Measurements from ENCODE around the gene SULT2A1. TPM values are rescaled to one million over a fixed set of nuclear protein-coding genes. Genes with fewer than 3 reads are reported as not detected.
"Not testable (repeated sequence)": the region's sequence is repeated elsewhere in the genome, so short reads cannot be mapped to it uniquely, and the experiment has no call there.

SULT2A1 gene
- total and polyA plus RNA-seq, 12 donors = not detected

GRCh38 chr19:47860602-47861297 is 25.4 kb downstream of the SULT2A1 start:
- ATAC-seq = no peak
- Histone ChIP-seq H3K4me1 (no peaks in the 10 kb centered on the region), H3K27me3 (peaks cover 0 to 39% (median 11%) of the 10 kb centered on the region in 7 donors), H3K9me3 (peaks cover 0 to 4% (median 0%) of the 10 kb centered on the region in 11 donors), H3K4me3 (no peak overlapping the region), H3K36me3 (no peaks in the 10 kb centered on the region), H3K27ac (no peak overlapping the region)
- no peak for DNase-seq
- 41 to 48% methylated on average over 28 to 29 of the region's 34 CpGs for WGBS, 2 donors
- no peak for TF ChIP-seq CTCF (IDR thresholded peaks at IDR 0.05)
- intact Hi-C loops (cut with DNase I) = loop anchor here in 6 of 10 donors (5.0 to 10.0 kb wide), 4 partner anchors 46 to 96 kb away; no protein-coding TSS in a partner anchor

- not testable (repeated sequence) for H3K9me3 ChIP-seq, DNase-seq, H3K4me3 ChIP-seq, H3K27ac ChIP-seq, ATAC-seq, H3K36me3 ChIP-seq, H3K4me1 ChIP-seq
- intact Hi-C loops (cut with DNase I) = loop anchor here in 6 of 10 donors (5.0 to 10.0 kb wide), 4 partner anchors 45 to 95 kb away; no protein-coding TSS in a partner anchor
- H3K27me3 ChIP-seq = peaks cover 0 to 48% (median 15%) of the 10 kb centered on the region in 7 donors
- WGBS, 2 donors = 88 to 93% methylated on average over 5 to 9 of the region's 17 CpGs
These were observed 26.3 kb downstream of the SULT2A1 start for GRCh38 chr19:47859838-47860237.

- ATAC-seq; H3K4me3 ChIP-seq; H3K36me3 ChIP-seq; DNase-seq; H3K27ac ChIP-seq; intact Hi-C loops (cut with DNase I); H3K4me1 ChIP-seq; H3K9me3 ChIP-seq: not testable (repeated sequence)
- WGBS, 2 donors = 85 to 86% methylated on average over 9 of the region's 9 CpGs
- peaks cover 4 to 58% (median 21%) of the 10 kb centered on the region in 7 donors for H3K27me3 ChIP-seq
These were observed 27.3 kb downstream of the SULT2A1 start, which contains the start of gene TPRX2 for GRCh38 chr19:47858646-47859285. Gene TPRX2 (plus strand): TSS chr19:47859235. CDS start chr19:47859247, 12 bp downstream.

GRCh38 chr19:47858231-47858630 is 27.9 kb downstream of the SULT2A1 start:
- H3K36me3 ChIP-seq; ATAC-seq; DNase-seq; H3K27ac ChIP-seq; H3K9me3 ChIP-seq; H3K4me3 ChIP-seq; H3K4me1 ChIP-seq; intact Hi-C loops (cut with DNase I): not testable (repeated sequence)
- 85 to 86% methylated on average over 9 of the region's 9 CpGs for WGBS, 2 donors
- peaks cover 6 to 64% (median 26%) of the 10 kb centered on the region in 7 donors for H3K27me3 ChIP-seq

GRCh38 chr19:47854459-47854858 is 31.7 kb downstream of the SULT2A1 start:
- intact Hi-C loops (cut with DNase I) = no loop called here
- peaks cover 6 to 79% (median 57%) of the 10 kb centered on the region in 7 donors for H3K27me3 ChIP-seq
- WGBS, 2 donors = 73 to 83% methylated on average over 4 of the region's 4 CpGs

More at GRCh38 chr19:47854459-47854858, 31.7 kb downstream of the SULT2A1 start:
- Histone ChIP-seq H3K4me1 (no peaks in the 10 kb centered on the region), H3K36me3 (no peaks in the 10 kb centered on the region), H3K9me3 (no peaks in the 10 kb centered on the region), H3K27ac (no peak overlapping the region), H3K4me3 (no peak overlapping the region)
- no peak for TF ChIP-seq CTCF (IDR thresholded peaks at IDR 0.05)
- DNase-seq = no peak
- ATAC-seq = no peak
